HG03575 (cell line): ENCODE data around the gene ST6GALNAC3.

Experiments
- ATAC-seq: cut with Tn5 transposase; IDR thresholded peaks from one replicate; pipeline ENCODE4 v1.9.1; 2021; ENCODE audit not compliant: unreplicated experiment, insufficient number of reproducible peaks, low FRiP score; ENCODE audit errors: extremely low read depth

The ST6GALNAC3 gene

DNA sequence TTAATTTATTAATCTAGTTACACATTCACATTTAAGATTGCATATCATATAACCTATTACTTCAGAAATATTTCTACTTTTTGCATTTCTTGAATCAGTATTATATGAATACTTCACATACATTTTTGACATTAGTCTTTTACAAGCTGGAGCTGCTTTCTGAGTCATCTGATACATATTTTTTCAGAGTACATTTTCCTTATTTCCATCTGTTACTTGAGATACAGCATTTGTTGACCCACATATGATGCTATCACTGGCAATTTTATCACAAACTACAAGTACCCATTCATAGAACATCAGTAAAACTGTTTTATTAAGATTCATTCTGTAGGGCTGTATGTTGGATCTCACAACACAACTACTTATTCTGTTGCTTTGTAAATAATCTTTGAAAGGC, 425.6 kb downstream of the ST6GALNAC3 start:
- no peak for ATAC-seq

GRCh38 chr1:76501136-76501535, 426.6 kb downstream of the ST6GALNAC3 start:
- no peak for ATAC-seq

- no peak for ATAC-seq
Observed at GRCh38 chr1:76501586-76502219, 427.2 kb downstream of the ST6GALNAC3 start.

- ATAC-seq = no peak
Observed at GRCh38 chr1:76503100-76503499, 428.6 kb downstream of the ST6GALNAC3 start.

DNA sequence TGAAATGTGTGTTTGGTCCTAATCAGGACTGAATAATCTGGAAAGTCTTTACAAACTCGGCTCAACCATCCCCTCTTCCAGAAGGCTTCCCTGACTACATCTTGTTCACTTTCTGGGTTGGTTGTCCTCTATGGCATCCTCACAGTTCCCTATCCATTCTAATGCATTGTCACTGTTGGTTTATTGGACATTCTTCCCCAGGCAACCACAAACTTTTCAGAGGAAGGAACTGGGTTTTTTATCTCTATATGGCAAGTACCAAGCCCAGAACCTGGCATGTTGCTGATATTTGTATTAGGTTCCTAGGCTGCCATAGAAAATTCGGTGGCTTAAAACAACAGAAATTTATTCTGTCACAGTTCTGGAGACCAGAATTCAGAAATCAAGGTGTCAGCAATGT, 429.2 kb downstream of the ST6GALNAC3 start:
- ATAC-seq = no peak

- no peak for ATAC-seq
Observed at GRCh38 chr1:76507376-76507775, 432.8 kb downstream of the ST6GALNAC3 start.

DNA sequence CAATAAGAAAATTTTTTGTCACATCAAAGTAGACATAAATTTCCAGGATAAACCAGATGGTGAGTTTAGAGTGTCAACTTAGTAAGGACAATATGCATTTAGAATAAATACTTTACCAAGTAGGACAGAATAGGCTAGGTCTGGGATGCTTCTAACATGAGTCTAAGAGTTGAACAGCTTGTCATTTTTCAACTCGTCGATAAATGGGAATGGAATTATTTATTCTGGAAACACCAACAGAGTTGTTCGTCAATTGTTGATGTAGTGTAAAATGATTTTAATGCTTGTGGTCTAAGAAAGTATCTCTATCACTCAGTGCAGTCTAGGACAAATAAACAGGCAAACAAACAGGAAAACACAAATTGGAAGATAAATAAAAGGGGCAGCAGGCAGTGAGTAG, 434.3 kb downstream of the ST6GALNAC3 start:
- ATAC-seq = no peak

DNA sequence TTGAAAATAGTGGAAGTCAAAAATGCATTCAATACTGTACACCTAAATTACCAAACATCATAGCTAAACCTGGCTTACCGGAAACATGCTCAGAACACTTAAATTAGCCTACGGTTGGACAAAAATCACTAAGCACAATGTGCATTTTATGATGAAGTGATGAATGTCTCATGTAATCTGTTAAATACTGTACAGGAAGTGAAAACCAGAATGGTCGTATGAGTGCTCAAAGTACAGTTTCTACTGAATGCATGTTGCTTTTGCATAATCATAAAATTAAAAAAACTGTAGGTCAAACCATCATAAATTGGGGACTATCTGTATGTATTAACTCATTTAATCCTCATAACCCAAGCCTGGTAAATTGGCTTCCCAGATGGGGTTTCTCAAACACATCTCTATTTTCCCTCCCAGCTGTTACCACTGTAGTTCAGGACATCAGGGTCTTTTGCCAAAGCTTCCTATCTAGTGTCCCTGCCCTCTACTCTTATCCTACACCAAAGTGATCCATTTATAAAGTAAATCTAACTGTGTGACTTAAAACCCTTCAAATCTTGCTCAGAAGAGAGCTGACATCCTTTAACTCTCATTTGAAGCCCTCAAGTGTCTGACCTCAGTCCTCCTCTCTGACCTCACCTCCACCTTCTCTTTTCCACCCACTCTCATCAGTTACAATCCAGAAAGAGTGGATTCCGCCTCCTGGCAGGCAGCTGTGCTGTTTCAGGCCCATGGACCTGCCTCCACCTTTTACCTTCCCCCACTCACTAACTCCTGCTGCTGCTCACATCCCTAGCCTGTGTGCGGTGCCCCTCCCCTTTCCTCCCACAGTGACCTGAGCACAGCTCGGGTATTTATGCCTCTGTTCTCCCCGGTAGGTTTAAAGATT, 436.4 kb downstream of the ST6GALNAC3 start:
- no peak for ATAC-seq

GRCh38 chr1:76511558-76512179, 437.1 kb downstream of the ST6GALNAC3 start:
- no peak for ATAC-seq

GRCh38 chr1:76530953-76531352, 456.4 kb downstream of the ST6GALNAC3 start:
- no peak for ATAC-seq

GRCh38 chr1:76541618-76542017, 467.1 kb downstream of the ST6GALNAC3 start:
- no peak for ATAC-seq

GRCh38 chr1:76542359-76542758, 467.8 kb downstream of the ST6GALNAC3 start:
- ATAC-seq = no peak

DNA sequence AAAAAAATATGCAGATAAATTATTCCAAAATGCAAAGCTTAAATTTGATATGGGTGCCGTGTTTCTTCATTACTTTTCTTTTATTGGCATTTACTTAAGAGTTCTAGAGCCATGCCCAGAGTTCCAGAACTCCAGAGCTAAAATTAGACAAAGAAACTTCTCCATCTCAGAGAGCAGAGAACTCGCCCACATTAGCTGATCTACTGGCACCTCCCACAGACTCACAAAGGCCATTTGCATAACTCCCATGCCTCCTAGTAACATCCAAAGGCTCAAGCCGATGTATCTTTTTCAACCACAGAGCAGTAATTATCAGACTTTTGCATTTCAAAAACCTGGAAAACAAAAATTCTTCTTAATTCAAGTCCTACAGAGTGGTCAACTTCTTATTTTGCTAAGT, 468.9 kb downstream of the ST6GALNAC3 start:
- ATAC-seq = no peak

- no peak for ATAC-seq
Observed at GRCh38 chr1:76546354-76546933, 471.9 kb downstream of the ST6GALNAC3 start.

DNA sequence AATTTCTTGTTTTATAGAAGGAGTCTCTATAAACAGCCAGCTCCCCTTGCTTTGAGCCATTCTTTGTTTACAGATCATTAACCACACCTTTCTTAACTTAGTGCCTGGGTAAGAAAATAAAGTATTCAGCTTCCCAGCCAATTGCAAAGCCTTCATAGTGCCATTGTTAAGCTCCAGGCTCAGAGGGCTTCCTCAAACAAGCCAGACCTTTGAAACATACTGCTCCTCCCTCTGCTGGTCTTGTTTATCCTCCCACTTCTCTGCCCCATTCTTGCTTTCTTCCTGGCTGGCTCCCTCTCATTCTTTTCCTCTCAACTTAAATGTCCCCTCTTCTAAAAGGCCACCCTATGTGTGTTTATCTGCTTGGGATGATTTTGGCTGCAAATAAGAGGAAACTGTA, 473.4 kb downstream of the ST6GALNAC3 start:
- no peak for ATAC-seq

GRCh38 chr1:76548513-76549100, 474.1 kb downstream of the ST6GALNAC3 start:
- ATAC-seq = no peak

GRCh38 chr1:76554283-76554682, 479.7 kb downstream of the ST6GALNAC3 start:
- no peak for ATAC-seq

GRCh38 chr1:76562292-76562691, 487.7 kb downstream of the ST6GALNAC3 start:
- no peak for ATAC-seq

DNA sequence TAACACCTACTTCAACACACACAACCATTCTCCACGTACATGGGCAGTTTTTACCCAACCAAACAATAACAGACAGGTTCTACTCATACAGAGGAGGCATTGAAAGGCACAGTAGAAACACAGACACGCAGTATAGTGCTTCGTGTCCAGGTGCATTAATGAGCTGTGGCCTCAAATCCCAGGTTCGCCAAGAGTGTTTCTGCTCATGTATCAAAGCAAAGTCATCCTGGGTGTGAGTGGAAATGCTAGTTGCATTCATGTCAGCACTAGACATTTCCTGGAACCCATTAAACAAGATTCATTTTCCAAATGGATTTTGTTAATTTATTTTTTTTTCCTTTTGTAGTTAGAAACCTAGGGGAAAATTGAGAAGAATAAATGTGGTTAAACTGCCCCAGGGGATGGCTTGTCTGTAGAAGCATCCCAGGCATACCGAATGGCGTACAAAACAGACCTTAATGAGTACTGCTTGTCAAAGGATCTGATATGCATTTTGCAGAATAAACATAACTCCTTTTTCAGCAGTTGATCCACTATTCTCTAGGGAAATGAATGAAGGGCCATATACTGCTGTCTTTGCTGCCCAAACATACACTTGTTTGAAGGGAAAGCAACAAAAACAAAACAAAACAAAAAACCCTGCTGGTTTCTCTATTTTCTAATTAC, 494.2 kb downstream of the ST6GALNAC3 start:
- ATAC-seq = no peak
